Testis (tissue), 3 donors: ENCODE data around the gene STK33. TPM values are rescaled to one million over a fixed set of nuclear protein-coding genes. Genes with fewer than 3 reads are reported as not detected.

Experiments used
- DNase-seq: peaks from one replicate; pipeline ENCODE4 v3.0.0-alpha.2; 2019
- H3K27ac ChIP-seq, 2 donors: fragments of 200-600 bp; sonication (generic); one replicate each; pipeline ENCODE4 v1.5.1; 2019
- H3K27me3 ChIP-seq: fragments of 200-600 bp; sonication (generic); one replicate; pipeline ENCODE4 v1.5.1; 2019
- H3K36me3 ChIP-seq: fragments of 200-600 bp; sonication (generic); one replicate; pipeline ENCODE4 v1.5.1; 2017; ENCODE audit warnings: low read depth; ENCODE audit errors: missing control alignments
- H3K4me1 ChIP-seq: fragments of 200-600 bp; sonication (generic); one replicate; pipeline ENCODE4 v1.5.1; 2019
- H3K4me3 ChIP-seq, 2 donors: fragments of 200-600 bp; sonication (generic); one replicate each; pipeline ENCODE4 v1.5.1; 2017 to 2019
- H3K9me3 ChIP-seq: fragments of 200-600 bp; sonication (generic); one replicate; pipeline ENCODE4 v1.5.1; 2017
- POLR2A ChIP-seq: fragments of 450-650 bp; IDR thresholded peaks from one replicate; pipeline ENCODE4 v1.6.1; 2017; ENCODE audit warnings: antibody characterized with exemption, mild to moderate bottlenecking, moderate library complexity
- WGBS, 2 donors: methylation state at CpG; one replicate each; pipeline ENCODE4 v1.1.5; 2018; 5-methylcytosine and 5-hydroxymethylcytosine counted together
- intact Hi-C: fragments of 100-400 bp; cut with DNase I; formaldehyde crosslinking; loops from one replicate; pipeline ENCODE4 v1.15.1; 2023; ENCODE audit warnings: low total_unique reads
- polyA plus RNA-seq: library from polyadenylated mRNA; stranded (reverse); fragments of 350-450 nt; fragmentation: Illumina TruSeq; extraction: RNeasy Lipid Tissue Mini Kit (QIAGEN cat#74804); gene quantifications from one replicate; pipeline ENCODE4 v1.2.3, GENCODE V29; 2014; ENCODE audit warnings: low read depth, low replicate concordance; ENCODE audit not compliant: insufficient read depth
- total RNA-seq, 2 donors: library from RNA; depleted of rRNA; stranded (reverse); fragments of >200 nt; gene quantifications; one replicate each; pipeline ENCODE4 v1.2.3, GENCODE V29; 2016
- TF ChIP-seq, protein P1 (sequence below), 3 experiments: fragments of 450-650 bp in 2 of 3; fragments of 200-600 bp in 1 of 3; sonication (generic) in 1 of 3; IDR thresholded peaks; one replicate each; pipeline ENCODE4 v1.5.1; 2016 to 2019; ENCODE audit warnings: antibody characterized with exemption in 3 of 3, mild to moderate bottlenecking in 2 of 3, moderate library complexity in 1 of 3

Gene STK33
- total and polyA plus RNA-seq, 3 donors from 2014 or later: 36.6 to 101 (median 49.9) TPM

GRCh38 chr11:8390851-8391612 is 203.0 kb downstream of the STK33 start:
- H3K9me3 ChIP-seq: no peaks in the 10 kb centered on the region
- H3K4me3 ChIP-seq: no peak overlapping the region
- no peak for DNase-seq
- TF ChIP-seq POLR2A: no peak
- TF ChIP-seq, protein P1, sequence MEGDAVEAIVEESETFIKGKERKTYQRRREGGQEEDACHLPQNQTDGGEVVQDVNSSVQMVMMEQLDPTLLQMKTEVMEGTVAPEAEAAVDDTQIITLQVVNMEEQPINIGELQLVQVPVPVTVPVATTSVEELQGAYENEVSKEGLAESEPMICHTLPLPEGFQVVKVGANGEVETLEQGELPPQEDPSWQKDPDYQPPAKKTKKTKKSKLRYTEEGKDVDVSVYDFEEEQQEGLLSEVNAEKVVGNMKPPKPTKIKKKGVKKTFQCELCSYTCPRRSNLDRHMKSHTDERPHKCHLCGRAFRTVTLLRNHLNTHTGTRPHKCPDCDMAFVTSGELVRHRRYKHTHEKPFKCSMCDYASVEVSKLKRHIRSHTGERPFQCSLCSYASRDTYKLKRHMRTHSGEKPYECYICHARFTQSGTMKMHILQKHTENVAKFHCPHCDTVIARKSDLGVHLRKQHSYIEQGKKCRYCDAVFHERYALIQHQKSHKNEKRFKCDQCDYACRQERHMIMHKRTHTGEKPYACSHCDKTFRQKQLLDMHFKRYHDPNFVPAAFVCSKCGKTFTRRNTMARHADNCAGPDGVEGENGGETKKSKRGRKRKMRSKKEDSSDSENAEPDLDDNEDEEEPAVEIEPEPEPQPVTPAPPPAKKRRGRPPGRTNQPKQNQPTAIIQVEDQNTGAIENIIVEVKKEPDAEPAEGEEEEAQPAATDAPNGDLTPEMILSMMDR (IDR thresholded peaks at IDR 0.05): no peak
- no peak overlapping the region for H3K27ac ChIP-seq
- intact Hi-C loops: no loop called here
- no peaks in the 10 kb centered on the region for H3K36me3 ChIP-seq
- WGBS, 2 donors: 94% methylated on average over 9 of the region's 9 CpGs
- peaks cover 29% of the 10 kb centered on the region for H3K4me1 ChIP-seq
- H3K27me3 ChIP-seq: no peaks in the 10 kb centered on the region

GRCh38 chr11:8389029-8389996 is 204.7 kb downstream of the STK33 start:
- Histone ChIP-seq H3K4me1 (peaks cover 33% of the 10 kb centered on the region), H3K9me3 (no peaks in the 10 kb centered on the region), H3K27me3 (no peaks in the 10 kb centered on the region), H3K4me3 (no peak overlapping the region), H3K27ac (peak overlapping the region; percentile 44 to 69), H3K36me3 (no peaks in the 10 kb centered on the region)
- peak; percentile 58 for DNase-seq
- intact Hi-C loops: loop anchor here (10.0 kb wide), 1 partner anchor 175 kb away; no protein-coding TSS in a partner anchor
- 40 to 47% methylated on average over 10 to 11 of the region's 11 CpGs for WGBS, 2 donors
- no peak for TF ChIP-seq POLR2A
- TF ChIP-seq, protein P1 (IDR thresholded peaks at IDR 0.05): no peak

DNA sequence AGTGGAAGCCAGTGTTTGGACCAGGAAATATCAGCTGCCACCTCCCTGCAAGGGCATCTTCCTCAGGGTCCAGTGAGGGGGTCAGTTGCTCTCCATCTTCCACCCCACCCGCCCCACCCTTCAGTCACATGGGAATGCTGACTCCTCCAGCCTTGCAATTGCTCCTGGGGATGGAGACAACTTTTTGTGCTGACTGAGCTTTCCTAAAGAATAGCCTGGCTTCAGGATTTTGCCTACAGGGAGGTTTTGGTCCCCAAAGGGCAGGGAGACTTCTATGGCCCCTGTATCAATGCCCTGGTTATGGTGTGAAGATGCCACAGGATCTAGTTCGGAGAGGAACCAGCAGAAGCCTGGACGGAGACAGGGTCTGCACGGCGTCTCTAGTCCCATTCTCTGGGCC is 206.3 kb downstream of the STK33 start:
- WGBS, 2 donors: 94 to 97% methylated on average over 5 of the region's 5 CpGs
- Histone ChIP-seq H3K4me1 (peaks cover 36% of the 10 kb centered on the region), H3K27ac (peak overlapping the region; percentile 33 to 66), H3K27me3 (no peaks in the 10 kb centered on the region), H3K36me3 (no peaks in the 10 kb centered on the region), H3K4me3 (no peak overlapping the region), H3K9me3 (no peaks in the 10 kb centered on the region)
- DNase-seq: no peak
- intact Hi-C loops: loop anchor here (10.0 kb wide), 1 partner anchor 177 kb away; no protein-coding TSS in a partner anchor
- TF ChIP-seq, protein P1 (IDR thresholded peaks at IDR 0.05): no peak
- no peak for TF ChIP-seq POLR2A

DNA sequence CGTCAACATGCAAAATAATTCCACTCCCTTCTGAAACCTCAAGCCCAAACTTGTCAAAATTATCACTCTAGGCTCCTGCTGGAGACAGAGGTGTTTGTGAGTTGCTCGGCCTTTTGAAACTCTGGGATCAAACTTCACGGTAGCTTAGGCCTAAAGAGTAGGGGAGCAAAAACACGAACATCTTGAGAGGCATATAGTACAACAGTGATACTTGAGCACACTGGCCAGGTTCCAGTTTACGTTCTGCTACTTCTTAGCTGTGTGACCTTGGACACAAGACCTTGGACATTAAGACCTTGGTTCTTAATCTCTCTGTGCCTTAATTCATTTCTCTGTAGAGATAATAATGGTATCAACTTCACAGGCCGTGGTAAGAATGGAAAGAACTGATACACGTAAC is 206.9 kb downstream of the STK33 start:
- WGBS, 2 donors: 47 to 48% methylated on average over 7 of the region's 7 CpGs
- TF ChIP-seq, protein P1 (IDR thresholded peaks at IDR 0.05): no peak
- TF ChIP-seq POLR2A: no peak
- Histone ChIP-seq H3K4me1 (peaks cover 36% of the 10 kb centered on the region), H3K36me3 (no peaks in the 10 kb centered on the region), H3K4me3 (no peak overlapping the region), H3K27ac (peak overlapping the region; percentile 33 to 66), H3K27me3 (no peaks in the 10 kb centered on the region), H3K9me3 (no peaks in the 10 kb centered on the region)
- DNase-seq: peak; percentile 38
- intact Hi-C loops: loop anchor here (10.0 kb wide), 1 partner anchor 178 kb away; no protein-coding TSS in a partner anchor
